ENCODE data around the gene NUP88.

The NUP88 gene

DNA sequence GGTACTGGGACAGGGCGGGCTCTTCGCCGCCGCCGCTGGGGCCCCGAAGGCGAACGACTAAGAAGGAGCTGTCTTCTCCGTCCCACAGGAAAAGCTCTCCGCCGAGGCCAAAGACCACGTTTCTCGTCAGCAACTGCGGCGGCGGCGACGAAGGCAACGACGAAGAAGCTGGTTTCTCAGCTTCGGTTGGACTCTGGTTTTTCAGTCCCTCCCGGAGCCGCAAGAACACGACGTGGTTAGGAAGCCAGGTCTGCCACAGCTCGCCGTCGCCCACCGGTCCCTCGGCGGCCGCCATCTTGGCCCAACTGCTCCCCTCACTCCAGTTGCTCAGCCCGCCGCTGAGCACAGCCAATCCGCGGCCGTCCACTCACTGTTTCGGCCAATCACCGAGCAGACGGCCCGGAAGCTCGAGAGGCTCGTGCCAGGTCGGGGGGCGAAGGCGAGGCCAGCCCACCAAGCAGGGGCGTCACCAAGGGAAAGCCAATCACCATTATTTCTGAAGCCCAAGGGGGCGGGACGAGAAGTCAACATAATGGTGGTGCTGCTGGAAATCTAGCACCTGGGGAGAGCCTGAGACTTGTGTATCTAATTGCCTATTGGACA, at the start of gene NUP88:
TSS of gene NUP88 (minus strand) at position 307 of the 603 bp plus-strand sequence. CDS start at position 295, 12 bp downstream.
- peak within 1 kb of the TSS; percentile 91 for H3K27ac ChIP-seq
- TF ChIP-seq ZFX (IDR thresholded peaks at IDR 0.05) = peak; percentile 42; the same call in 1 of the 2 replicates
- TF ChIP-seq, protein P1, sequence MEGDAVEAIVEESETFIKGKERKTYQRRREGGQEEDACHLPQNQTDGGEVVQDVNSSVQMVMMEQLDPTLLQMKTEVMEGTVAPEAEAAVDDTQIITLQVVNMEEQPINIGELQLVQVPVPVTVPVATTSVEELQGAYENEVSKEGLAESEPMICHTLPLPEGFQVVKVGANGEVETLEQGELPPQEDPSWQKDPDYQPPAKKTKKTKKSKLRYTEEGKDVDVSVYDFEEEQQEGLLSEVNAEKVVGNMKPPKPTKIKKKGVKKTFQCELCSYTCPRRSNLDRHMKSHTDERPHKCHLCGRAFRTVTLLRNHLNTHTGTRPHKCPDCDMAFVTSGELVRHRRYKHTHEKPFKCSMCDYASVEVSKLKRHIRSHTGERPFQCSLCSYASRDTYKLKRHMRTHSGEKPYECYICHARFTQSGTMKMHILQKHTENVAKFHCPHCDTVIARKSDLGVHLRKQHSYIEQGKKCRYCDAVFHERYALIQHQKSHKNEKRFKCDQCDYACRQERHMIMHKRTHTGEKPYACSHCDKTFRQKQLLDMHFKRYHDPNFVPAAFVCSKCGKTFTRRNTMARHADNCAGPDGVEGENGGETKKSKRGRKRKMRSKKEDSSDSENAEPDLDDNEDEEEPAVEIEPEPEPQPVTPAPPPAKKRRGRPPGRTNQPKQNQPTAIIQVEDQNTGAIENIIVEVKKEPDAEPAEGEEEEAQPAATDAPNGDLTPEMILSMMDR (conservative IDR thresholded peaks at IDR 0.05) = no peak

DNA sequence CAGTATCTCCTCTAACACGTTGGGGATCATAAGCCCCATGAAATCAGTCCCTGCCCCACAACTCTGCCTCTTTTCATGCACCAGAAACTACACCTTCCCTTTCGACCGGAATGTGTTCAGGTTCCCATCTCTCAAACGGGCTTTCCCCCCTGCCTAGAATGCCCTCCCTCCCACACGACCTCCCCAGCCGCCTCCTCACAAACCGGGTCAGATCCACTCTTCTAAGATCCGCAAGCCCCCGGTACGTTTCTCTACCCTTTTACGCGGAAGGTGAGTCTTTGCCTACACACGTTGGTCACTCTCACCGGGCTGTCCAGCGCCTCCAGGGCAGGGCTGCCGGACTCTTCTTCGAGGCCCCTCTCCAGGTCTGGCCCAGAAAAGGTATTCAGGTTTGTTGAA, 48.6 kb upstream of the NUP88 start:
- H3K27ac ChIP-seq = peak overlapping the region; percentile 81

DNA sequence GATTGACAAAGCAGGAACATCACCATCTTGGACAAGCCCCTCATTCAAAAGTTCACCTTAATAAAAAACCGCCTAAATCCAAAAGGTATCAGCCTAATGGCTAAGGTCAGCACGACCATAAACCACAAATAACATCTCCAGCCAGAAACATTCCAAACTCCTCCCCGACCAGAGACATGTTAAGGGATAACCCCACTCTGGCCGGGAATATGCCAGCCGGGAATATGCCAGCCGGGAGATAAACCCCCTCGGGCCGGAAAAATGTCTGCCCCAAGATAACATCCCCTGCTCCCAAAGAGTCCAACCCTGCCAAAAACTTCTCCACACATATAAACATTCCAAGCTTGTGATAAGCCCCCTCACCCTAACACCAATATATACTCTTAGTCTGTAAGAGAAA, 48.0 kb upstream of the NUP88 start:
- TF ChIP-seq, protein P1 (conservative IDR thresholded peaks at IDR 0.05) = no peak
- no peak for TF ChIP-seq ZFX (IDR thresholded peaks at IDR 0.05)

More for the DNA sequence above, 48.6 kb upstream of the NUP88 start:
- TF ChIP-seq, protein P1 (conservative IDR thresholded peaks at IDR 0.05) = no peak
- TF ChIP-seq ZFX (IDR thresholded peaks at IDR 0.05) = no peak

DNA sequence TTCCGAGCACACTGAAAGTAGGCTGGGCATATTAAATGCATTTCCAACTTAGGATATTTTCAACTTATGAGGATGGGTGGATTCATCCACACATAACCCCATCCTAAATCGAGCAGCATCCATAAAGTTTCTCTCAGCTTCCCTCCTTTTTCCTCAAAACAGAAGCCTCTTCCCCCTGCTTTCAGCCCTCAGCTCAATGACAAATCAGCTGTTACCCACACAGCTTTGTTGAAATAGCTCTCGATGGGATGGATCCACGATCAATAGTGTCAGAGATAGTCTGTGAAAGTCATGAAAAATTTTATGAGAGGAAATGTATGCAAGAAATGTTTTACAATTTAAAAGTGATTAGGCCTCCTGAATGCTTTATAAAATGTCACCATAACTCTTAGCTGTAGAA, 46.8 kb upstream of the NUP88 start:
- no peak overlapping the region for H3K27ac ChIP-seq

More for the DNA sequence above, 48.0 kb upstream of the NUP88 start:
- peak overlapping the region; percentile 81 for H3K27ac ChIP-seq

DNA sequence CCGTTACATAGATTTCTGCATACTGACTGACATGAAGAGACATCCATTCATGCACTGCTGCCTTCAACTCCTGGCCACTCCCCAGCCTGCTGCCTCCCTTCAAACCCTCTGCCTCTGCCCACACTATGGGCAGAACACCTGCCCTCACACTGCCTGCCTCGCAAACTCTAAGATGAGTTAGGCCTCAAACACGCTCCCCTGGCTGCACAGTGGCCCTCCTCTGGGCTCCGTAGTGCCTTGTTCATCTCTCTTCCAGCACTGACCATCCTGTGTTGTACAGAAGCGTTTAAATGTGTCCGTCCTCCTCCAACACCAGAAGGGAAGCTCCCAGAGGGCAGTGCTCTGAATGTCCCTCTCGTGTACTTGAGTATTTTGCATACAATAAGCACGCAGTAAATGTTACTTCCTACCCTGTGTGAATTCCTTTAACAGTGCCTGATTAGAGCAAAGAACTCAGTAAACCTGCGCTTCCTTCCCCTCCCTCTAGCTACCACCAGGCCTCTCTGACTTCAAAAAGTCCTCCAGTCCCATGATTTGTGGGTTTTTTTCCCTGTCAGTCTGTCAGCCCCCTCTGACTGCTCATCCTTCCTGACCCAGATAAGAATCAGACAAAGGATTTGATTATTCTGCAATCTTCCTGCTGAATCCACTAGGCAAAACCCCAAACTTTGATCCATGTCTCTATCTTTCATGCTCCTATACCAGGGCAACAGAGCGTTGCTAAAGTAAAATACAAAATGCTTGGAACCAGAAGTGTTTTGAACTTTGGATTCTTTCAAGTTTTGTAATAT, 45.5 kb upstream of the NUP88 start:
- TF ChIP-seq, protein P1 (conservative IDR thresholded peaks at IDR 0.05) = no peak
- TF ChIP-seq ZFX (IDR thresholded peaks at IDR 0.05) = no peak
- H3K27ac ChIP-seq = no peak overlapping the region

More for the DNA sequence above, 46.8 kb upstream of the NUP88 start:
- TF ChIP-seq, protein P1 (conservative IDR thresholded peaks at IDR 0.05) = no peak
- no peak for TF ChIP-seq ZFX (IDR thresholded peaks at IDR 0.05)

DNA sequence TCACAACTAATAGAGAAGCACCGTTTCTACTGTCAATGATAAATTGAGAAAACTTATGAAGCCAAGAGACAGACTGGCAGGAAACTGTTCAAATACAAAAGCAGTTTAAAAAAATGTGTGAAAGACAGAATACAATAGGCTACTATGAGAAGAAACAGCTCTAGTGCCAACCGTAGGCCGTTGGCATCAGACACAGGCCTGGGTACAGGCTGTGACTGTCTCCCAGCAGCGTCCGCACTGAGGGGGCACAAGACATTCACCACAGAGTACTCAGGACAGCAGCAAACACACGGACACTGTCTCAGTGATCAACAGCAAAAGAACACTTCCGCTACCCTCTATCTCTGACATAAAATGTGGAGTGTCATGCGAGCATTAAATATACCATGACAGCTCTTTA, 27.3 kb upstream of the NUP88 start:
- H3K27ac ChIP-seq = no peak overlapping the region
- no peak for TF ChIP-seq ZFX (IDR thresholded peaks at IDR 0.05)
- TF ChIP-seq, protein P1 (conservative IDR thresholded peaks at IDR 0.05) = no peak

DNA sequence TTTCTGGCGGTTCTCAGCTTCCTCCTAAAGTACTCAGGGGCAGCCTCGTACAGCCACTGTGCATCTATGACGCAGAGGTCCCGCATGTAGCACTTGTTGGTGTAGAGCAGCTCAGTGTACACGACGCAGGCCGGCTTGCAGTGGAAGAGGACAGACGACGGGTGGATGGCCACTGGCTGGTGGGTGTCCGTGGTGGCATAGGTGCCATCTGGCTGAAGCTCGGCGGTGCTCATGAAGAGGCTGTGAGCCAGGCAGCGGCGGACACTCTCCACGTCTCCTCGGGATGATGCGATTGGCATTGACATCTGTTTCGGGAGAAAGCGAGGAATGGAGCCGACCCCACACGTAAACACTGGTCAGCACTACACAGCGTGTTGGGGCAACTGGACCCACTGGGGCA, 24.7 kb upstream of the NUP88 start:
- no peak overlapping the region for H3K27ac ChIP-seq
- TF ChIP-seq, protein P1 (conservative IDR thresholded peaks at IDR 0.05) = no peak
- TF ChIP-seq ZFX (IDR thresholded peaks at IDR 0.05) = no peak
